Renal pelvis (tissue), 4 donors: Measurements from ENCODE around the gene TMEM63A. TPM values are rescaled to one million over a fixed set of nuclear protein-coding genes. Genes with fewer than 3 reads are reported as not detected.
"Not testable (repeated sequence)": the region's sequence is repeated elsewhere in the genome, so short reads cannot be mapped to it uniquely, and the experiment has no call there.

ENCODE experiments used
- DNase-seq: peaks from one replicate; pipeline ENCODE4 v3.0.0-alpha.2; 2013
- polyA plus RNA-seq, 3 donors: library from polyadenylated mRNA; unstranded; fragments of 120-200 nt; gene quantifications; one replicate each; pipeline ENCODE4 v1.2.1, GENCODE V29; 2013; ENCODE audit not compliant: insufficient read length in 3 of 3

The TMEM63A gene
- polyA plus RNA-seq, 3 donors: 45.3 to 96.1 (median 89.7) TPM

DNA sequence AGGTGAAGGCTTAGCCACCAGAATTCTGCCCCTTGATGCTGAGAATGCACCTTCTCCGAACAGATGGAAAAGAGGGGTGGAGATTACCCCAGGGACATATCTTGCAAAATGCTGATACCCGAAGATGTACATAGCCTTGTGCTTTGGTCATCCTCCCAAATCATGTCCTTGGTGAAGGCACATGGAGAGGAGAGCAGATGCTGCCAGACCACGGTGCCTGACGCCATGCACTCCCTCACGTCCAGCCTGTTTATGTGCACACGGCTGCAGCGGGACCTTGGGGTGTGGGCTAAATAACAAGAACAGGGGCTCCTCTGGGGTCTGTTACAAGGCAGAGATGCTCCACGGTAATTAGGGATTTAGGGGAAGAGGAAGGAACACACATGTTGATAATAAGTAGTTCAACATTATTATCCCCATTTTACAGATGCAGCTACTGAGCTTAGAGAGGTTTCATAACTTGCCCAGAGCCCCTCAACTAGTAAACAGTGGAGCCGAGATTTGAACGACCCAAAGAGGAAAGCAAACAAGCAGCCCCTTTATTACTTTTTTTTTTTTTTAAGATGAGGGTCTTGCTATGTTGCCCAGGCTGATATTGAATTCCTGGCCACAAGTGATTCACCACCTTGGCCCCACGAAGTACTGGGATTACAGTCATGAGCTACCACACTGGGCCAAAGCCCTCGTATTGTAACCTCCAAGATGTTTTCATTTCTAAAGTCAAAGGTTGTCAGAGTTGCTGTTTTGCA, 59.4 kb downstream of the TMEM63A start:
- DNase-seq: no peak

DNA sequence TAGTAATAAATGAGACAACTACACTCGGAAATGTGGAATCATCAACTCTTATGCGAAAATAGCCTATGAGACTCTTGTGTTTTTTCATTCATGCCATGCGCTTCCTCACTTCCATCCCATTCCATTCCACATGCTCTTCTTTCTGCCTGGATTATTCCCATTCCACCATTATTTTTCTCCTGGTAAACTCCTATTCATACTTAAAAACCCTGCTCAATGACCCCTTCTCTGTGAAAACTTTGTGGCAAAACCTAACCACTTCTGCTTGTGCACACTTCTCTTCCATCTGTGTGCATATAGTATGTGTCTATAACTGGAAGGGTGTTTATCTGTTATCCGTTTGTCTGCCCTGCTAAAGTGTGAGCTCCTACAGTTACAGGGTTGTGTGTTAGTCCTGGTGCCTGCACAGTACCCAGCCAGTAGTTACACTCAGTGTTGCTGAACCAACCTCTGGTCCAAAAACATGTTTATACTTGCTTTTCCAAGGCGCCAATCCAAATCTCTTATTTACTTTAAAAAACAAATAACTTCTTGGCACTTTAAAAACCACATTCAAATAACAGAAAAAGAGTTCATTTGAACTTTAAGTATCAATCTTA, 61.6 kb downstream of the TMEM63A start:
- no peak for DNase-seq

DNA sequence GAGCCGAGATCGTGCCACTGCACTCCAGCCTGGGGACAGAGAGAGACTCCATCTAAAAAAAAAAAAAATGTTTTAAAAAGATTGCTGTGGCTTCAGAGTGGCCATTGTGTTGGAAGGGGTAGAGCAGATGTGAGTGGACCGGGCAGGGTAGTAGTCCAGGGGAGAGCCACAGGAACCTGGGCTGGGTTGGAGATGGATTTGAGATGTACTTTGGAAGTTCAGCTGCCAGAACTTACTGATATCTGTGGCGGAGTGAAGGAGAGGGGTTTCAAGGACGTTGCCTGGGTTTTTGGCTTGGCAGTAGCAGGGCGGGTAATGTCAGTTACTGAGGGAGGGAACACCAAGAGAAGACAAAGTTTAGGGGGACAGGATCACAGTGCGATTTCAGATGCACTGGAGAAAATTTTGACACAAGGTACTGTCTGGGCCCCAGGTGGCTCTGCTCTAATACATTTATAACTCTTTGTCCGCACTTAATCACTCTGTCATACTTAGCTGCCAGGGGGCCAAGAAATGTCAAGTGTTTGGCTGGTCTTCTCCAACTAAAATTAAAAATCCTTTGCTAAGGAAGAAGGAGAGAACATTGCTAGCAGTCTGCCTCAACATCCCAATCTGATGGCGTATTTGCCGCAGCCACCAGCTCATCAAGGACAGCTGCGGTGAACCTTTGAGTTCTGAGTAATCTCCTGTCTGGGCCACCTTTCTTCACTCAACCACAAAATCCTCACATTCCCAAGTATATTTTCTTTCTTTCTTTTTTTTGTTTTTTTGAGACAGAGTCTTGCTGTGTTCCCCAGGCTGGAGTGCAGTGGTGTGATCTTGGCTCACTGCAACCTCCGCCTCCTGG, 62.6 kb downstream of the TMEM63A start:
- DNase-seq: no peak

DNA sequence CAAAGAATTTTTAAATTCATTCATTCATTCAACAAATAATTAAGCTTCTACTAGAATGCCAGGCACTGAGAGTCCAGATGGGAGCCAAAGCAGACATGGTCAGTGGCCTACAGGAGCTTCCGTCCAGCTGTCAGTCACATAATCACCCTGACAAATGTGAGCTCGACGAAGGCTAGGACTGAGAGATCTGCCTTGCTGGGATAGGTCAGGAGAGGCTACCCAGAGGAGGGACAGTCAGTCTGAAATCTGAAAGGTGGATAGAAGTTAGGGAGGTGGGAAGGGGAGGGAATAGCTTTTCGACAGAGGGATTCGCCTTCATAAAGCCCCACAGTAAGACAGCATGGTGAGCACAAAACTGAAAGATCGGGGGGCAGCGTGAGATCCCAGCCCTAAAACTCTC, 64.0 kb downstream of the TMEM63A start:
- DNase-seq: no peak

DNA sequence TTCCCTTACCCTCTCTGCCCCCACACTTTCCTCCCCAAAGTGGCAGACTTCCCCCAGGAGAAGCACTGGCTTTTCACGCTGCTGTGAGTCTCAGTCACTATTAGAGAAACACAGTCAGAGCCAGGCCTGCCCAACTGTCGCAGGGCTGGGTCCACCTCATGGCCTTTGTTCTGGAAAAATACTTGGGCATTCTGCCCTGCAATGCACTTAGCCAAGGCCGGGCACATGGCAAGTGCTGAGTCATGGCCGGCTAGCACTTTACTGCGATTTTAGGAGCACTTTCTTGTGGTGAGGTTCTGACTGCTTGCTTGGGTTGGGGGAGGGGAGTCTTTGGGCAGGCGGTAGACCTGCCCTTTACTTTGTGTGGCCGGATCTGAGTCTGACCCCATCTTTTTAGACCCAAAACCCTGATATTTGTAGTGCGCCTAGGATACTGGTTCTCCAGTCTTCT, 64.5 kb downstream of the TMEM63A start:
- no peak for DNase-seq

DNA sequence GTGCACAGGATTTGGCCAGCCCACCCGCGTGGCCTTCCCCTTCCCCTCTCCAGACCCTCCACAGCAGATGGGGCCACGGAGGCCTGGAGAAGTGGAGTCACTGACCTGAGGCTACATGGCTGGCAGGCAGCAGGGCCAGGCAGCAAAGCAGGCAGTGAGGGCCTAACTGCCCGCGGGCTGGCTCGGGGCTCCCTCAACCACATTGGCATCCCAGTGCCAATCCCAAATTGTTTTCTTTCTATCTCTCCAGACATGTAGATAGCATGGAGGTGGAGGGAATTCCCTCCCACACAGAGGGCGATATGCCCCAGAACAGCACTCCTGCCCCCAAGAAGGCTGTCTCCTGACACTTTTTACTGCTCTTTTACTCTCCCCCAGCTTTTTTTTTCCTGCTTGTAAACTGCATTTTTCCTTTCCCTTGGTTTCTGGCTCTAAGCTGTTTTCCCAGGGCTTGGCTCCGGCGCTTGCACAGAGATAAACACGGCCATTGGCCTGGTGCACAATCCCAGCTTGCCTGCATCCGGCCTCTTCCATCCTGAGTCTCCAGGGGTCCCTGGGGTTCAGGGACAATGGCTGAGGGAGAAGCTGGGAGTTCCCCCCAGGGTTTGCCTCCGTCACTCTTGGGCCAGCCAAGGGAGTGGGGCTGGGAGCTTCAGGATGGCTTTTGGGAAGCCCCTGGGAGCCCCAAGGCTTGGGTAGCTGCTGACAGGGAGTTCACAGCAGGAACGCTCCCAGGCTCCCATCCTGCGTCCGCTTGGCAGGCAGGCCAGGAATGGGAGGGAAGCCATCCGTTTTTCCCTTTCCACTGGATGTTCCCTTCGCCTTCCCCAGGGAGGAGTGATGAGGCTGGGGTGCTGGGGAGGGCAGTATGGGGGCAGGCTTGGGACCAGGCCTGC, 65.3 kb downstream of the TMEM63A start:
- DNase-seq: no peak

DNA sequence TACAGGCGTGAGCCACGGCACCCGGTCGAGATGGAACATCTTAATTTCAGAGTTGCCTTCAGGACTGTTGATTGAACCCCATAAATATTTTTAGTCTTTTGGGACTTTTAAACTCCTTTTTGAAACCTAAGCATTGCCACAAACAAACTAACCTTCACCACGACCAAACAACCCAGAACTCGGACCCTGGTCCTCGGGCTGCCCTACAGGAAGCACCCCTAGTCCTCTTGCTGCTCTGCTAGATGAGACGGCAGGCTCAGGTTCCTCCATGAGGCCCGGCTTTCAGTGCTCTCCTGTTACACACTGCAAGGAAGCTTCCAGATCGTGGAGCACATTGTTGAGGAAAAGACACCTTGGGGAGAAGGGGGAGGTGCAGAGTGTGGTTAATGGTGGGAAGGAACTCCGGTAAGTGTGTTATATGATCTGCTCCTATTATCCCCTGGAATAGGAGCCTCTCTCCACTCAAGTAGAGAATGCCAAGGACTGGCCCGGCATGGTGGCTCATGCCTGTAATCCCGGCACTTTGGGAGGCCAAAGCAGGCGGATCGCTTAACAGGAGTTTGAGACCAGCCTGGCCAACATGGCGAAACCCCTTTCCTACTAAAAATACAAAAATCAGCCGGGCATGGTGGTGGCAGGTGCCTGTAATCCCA, 66.5 kb downstream of the TMEM63A start:
- DNase-seq: no peak

DNA sequence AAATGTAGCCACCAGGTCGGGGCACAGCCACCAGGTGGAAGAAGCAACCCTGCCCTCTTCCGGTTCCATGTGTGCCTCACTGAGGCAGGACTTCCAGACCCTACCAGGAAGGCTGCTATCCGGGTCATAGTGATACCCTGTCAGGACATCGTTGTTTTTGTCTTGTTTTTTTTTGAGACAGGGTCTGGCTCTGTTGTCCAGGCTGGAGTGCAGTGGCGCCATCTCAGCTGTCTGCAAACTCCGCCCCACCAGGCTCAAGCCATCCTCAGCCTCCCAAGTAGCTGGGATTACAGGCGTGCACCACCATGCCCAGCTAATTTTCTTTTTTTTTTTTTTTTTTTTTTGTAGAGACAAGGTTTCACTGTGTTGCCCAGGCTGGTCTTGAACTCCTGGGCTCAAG, 67.1 kb downstream of the TMEM63A start:
- not testable (repeated sequence) for DNase-seq

DNA sequence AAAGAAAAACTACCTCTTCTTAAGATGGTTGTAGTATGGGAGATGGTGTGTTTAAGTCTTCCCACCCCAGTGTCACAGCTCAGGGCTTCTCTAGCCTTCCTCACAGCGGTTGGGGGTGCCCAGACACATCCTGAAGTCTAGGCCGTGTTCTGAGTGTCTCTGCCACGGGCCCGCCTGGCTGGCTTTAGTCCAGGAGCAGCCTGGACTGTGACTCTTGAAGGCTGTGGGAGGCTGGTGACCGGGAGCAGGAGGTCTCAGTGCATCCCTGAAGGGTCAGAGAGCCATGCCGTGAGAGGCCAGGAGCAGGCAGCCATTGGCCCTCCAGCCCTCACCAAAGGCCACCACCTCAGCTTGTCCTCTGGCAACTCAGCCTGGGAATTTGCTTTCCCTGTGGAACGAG, 67.8 kb downstream of the TMEM63A start:
- no peak for DNase-seq

DNA sequence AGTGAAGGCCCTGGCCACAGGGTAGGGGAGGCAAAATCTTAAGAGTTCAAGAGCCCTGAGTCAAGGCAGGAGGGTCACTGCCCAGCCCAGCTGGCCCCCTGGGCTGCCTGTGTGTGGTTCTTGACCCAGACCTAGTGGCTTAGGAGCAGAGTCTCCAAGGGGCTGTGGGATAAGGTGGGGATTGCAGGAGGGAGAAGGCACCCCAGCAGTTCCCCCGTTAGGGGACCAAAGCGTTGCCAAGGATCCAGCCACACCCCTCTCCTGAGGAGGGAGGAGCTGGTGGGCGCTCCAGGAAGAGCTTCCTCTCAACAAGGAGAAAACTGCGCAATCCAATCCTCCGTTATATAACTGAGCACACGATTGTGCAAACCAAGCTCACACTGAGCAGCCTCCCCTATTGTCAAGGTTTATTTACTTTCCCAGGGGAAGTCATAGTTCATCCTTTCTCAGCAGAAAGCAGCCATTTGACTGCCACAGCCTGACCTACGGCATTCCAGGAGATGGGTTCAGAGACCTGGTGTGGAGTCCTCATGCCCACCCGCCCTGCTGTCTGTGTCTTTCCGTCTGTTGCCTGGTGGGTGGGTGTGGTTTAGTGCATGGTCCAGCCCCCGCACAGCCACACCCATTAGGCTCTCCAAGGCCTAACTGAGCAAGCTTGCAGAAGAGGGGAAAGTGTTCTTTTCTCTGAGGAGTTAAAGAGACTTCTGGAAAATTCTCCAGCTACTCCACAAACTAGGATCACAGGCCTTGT, 68.8 kb downstream of the TMEM63A start:
- DNase-seq: no peak

DNA sequence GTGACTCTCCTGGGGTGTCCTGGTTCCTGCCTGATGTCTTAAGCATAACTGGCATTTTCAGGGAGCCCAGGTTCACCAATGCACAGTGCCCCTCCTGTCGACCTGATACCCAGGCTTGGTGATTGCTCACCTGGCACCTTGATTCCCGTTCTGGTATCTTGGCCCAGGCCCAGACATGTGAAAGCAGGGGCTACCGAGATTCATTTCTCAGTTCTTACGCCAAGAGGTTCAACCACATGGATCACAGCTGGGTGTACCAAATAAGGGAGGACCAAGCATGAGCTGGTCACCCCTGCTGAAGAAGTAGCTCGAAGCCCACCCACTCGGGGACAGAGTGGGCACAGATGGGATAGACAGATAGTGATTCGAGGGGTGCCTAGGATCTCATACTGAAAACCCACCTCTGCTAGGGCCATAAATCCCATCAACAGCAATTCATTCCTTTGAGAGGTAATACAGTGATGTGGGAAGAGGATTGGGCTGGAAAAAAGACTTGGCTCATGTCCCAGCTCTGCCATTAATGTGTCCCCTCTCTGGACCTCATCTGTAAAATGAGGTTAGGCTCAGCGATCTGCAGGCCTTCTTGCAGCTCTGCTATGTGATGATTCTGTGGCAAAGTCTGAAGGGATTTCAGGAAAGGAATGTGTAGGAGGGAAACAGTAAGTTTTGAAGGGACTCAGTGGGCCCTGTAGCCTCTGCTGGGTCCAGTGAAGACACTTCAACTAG, 69.5 kb downstream of the TMEM63A start:
- no peak for DNase-seq

DNA sequence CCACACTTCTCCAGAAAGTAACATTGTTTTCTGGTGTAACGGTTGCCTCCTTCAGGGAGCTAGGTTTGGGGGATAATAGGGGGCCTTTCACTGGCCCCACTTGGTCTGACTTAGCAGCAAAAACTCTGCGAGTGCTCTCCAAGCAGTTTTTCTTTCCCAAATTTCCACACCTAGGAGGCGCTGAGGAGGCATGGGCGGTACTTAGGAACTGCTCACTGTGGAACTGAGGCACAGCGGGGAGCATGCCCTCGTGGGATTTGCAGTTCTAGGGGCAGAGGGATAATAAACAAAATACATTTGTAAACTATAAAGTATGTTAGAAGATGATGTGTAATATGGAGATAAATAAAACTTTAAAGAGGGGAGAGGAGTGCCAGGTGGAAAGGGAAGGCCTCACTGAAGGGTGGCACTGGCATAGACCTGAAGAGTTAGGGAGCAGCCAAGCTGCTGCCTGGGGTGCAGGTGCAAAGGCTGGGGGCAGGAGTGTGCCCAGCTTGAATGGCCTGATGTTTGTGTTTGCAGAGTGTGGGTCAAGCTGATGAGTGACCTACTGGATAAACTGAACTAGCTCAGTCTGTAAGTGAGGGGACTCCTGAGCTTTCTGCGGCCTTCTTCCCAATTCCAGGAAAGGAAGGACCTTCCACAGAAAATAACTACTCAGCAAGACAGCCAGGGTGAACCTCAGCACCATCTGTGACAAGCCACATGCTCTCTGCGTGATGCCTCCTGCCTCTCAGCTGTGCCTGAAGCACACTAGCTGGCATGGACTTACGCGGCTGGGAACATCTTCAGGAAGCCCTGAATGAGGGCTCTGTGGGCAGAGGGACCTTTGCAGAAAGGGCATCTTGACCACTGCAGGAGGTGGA, 70.3 kb downstream of the TMEM63A start:
- no peak for DNase-seq

DNA sequence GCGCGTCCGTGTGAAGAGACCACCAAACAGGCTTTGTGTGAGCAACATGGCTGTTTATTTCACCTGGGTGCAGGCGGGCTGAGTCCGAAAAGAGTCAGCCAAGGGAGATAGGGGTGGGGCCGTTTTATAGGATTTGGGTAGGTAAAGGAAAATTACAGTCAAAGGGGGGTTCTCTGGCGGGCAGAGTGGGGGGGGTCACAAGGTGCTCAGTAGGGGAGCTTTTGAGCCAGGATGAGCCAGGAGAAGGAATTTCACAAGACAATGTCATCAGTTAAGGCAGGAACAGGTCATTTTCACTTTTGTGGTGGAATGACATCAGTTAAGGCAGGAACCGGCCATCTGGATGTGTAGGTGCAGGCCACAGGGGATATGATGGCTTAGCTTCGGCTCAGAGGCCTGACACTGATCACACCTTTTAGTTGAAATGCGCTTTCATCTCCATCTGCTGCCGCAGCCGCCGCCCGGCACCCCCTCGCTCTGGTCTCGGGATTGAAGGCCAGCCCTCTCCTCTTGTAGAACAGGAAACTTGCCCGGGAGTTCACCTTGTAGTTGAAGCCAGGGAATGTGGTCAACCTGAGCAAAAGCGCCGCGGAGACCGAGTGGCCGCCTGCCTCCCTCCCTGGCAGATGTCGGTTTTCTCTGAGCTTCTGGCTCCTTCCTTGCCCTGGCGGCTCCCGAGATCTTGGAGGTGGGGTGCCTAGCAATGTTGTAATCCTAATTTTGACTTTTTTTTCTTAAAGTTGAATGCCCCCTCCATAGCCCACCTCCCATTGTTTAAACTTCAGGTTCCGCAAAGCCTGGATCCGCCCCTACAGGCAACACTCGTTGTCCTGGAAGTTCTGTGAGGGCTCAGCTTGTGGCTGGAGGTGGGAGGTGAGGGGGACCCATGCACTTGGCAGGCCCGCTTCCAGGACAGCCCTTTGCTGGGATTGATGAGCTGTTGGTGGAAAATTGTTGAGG, 71.3 kb downstream of the TMEM63A start:
- DNase-seq: not testable (repeated sequence)

DNA sequence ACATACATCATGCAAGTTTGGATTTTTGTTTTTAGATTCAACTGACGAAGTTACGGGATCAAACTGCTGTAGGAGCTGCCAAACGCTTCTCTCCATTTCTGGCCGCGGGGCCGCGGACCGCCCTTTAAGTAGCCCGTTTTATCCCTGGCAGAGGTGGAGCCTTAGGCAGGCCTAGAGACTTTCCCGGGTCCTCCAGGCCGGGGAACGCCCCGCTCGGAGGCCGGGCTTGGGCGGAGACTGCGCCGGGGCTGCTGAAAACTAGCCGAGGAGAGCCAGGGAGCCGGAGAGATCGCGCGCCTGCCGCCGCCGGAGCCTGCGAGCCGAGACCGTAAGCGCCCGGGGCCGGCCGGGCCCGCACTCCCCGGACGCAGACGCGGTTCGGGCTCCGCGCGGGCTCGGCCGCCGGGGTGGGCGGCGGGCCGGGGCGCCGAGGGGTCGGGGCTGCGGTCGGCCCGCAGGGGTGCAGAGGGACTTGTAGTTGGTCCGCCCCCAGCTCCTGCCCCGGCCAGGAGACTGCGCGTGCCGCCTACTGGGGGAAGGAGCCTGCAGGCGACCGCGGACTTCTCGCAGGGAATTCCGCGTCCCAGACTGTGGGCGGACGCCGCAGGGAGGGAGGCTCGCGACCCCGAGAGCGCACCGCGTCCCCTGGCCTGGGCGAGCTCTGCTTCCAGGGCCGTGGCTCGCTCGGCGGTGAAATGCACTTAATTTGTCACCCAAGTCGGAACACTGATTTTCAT, 72.2 kb downstream of the TMEM63A start, which contains the start of gene EPHX1:
Gene EPHX1 (plus strand): TSS at position 283 of the 737 bp plus-strand sequence. CDS start 18,606 bp downstream, outside the sequence.
- DNase-seq: peak; percentile 87

DNA sequence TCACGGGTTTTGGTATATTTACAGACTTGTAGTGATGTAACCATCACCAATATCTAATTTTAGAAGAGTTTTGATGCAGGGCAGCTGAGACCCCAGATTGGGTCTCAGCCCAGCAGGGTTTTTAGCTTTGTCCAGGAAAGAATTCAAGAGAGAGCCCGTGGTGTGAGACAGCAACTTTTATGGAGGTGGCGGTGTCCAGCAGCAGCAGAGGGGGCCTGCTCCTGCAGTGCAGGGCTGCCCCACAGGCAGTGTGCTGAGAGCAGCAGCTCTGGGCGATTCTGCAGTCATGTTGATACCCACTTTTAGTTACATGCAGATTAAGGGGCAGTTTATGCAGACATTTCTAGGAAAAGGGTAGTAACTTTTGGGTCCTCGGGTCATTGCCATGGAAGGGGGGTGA, 74.0 kb downstream of the TMEM63A start:
- DNase-seq: no peak

DNA sequence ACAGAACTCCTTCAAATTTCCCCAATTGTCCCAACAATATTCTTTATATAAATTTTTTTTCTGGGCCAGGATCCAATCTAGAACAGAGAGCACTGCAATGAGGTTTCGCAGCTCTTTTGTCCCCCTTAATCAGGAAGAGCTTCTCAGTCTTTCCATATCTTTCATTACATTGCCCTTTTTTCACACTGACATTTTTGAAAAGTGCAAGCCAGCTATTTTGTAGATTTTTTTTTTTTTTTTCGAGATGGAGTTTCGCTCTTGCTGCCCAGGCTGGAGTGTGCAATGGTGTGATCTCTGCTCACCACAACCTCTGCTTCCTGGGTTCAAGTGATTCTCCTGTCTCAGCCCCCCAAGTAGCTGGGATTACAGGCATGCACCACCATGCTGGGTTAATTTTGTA, 75.4 kb downstream of the TMEM63A start:
- DNase-seq: not testable (repeated sequence)

DNA sequence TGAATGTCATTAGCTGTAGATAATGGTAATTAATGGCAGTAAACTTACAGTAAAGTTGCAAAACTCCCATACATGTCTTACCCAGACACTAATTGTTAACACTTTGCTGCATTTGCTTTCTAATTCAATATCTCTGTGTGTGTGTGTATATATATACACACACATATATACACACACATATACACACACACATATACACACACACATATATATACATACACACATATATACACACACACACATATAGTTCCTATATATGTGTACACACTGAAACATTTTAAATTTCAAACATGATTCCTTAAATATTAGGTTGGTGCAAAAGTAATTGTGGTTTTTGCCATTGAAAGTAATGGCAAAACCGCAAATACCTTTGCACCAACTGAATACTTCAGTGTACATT, 75.9 kb downstream of the TMEM63A start:
- DNase-seq: no peak
